ENCODE results near the gene ENPP5.
"Not testable (repeated sequence)": the region's sequence is repeated elsewhere in the genome, so short reads cannot be mapped to it uniquely, and the experiment has no call there.

The ENPP5 gene

GRCh38 chr6:46201702-46202101, 30.9 kb upstream of the ENPP5 start:
- no peaks in the 10 kb centered on the region for H3K9me3 Mint-ChIP-seq

GRCh38 chr6:46199387-46199786, 28.6 kb upstream of the ENPP5 start:
- no peaks in the 10 kb centered on the region for H3K27me3 Mint-ChIP-seq
- no peak overlapping the region for H3K27ac Mint-ChIP-seq
- H3K9me3 Mint-ChIP-seq: no peaks in the 10 kb centered on the region
- H3K4me3 Mint-ChIP-seq: no peak overlapping the region
- intact Hi-C loops (cut with micrococcal nuclease): no loop called here
- H3K36me3 Mint-ChIP-seq (ENCODE audit: low read depth): no peaks in the 10 kb centered on the region
- no peaks in the 10 kb centered on the region for H3K4me1 Mint-ChIP-seq (ENCODE audit: low read depth)

More at GRCh38 chr6:46201702-46202101, 30.9 kb upstream of the ENPP5 start:
- Mint-ChIP-seq H3K4me3 (no peak overlapping the region), H3K36me3 (ENCODE audit: low read depth) (no peaks in the 10 kb centered on the region), H3K4me1 (ENCODE audit: low read depth) (no peaks in the 10 kb centered on the region), H3K27ac (no peak overlapping the region), H3K27me3 (no peaks in the 10 kb centered on the region)
- intact Hi-C loops (cut with micrococcal nuclease): no loop called here

- Mint-ChIP-seq H3K27me3 (peaks cover 3% of the 10 kb centered on the region), H3K4me1 (ENCODE audit: low read depth) (no peaks in the 10 kb centered on the region), H3K9me3 (no peaks in the 10 kb centered on the region), H3K36me3 (ENCODE audit: low read depth) (no peaks in the 10 kb centered on the region), H3K27ac (no peak overlapping the region), H3K4me3 (no peak overlapping the region)
- intact Hi-C loops (cut with micrococcal nuclease): no loop called here
These were observed 21.2 kb upstream of the ENPP5 start for GRCh38 chr6:46191961-46192360.

GRCh38 chr6:46190889-46191288, 20.1 kb upstream of the ENPP5 start:
- Mint-ChIP-seq H3K27ac (no peak overlapping the region), H3K4me3 (no peak overlapping the region), H3K9me3 (no peaks in the 10 kb centered on the region), H3K27me3 (peaks cover 3% of the 10 kb centered on the region), H3K36me3 (ENCODE audit: low read depth) (no peaks in the 10 kb centered on the region), H3K4me1 (ENCODE audit: low read depth) (no peaks in the 10 kb centered on the region)
- intact Hi-C loops (cut with micrococcal nuclease): no loop called here

GRCh38 chr6:46189726-46190125, 18.9 kb upstream of the ENPP5 start:
- Mint-ChIP-seq H3K27ac (no peak overlapping the region), H3K27me3 (peaks cover 5% of the 10 kb centered on the region), H3K9me3 (no peaks in the 10 kb centered on the region), H3K4me3 (no peak overlapping the region), H3K36me3 (ENCODE audit: low read depth) (no peaks in the 10 kb centered on the region), H3K4me1 (ENCODE audit: low read depth) (no peaks in the 10 kb centered on the region)
- intact Hi-C loops (cut with micrococcal nuclease): no loop called here

GRCh38 chr6:46186583-46186982, 15.8 kb upstream of the ENPP5 start:
- Mint-ChIP-seq H3K4me1 (ENCODE audit: low read depth) (no peaks in the 10 kb centered on the region), H3K27me3 (peaks cover 3% of the 10 kb centered on the region), H3K36me3 (ENCODE audit: low read depth) (no peaks in the 10 kb centered on the region), H3K4me3 (no peak overlapping the region), H3K9me3 (no peaks in the 10 kb centered on the region), H3K27ac (no peak overlapping the region)
- intact Hi-C loops (cut with micrococcal nuclease): no loop called here

GRCh38 chr6:46184114-46184513, 13.3 kb upstream of the ENPP5 start:
- Mint-ChIP-seq H3K9me3 (no peaks in the 10 kb centered on the region), H3K27me3 (peaks cover 3% of the 10 kb centered on the region), H3K4me1 (ENCODE audit: low read depth) (no peaks in the 10 kb centered on the region), H3K36me3 (ENCODE audit: low read depth) (no peaks in the 10 kb centered on the region), H3K4me3 (no peak overlapping the region), H3K27ac (no peak overlapping the region)
- intact Hi-C loops (cut with micrococcal nuclease): no loop called here

GRCh38 chr6:46175976-46176375, 5.2 kb upstream of the ENPP5 start:
- Mint-ChIP-seq H3K36me3 (ENCODE audit: low read depth) (no peaks in the 10 kb centered on the region), H3K9me3 (no peaks in the 10 kb centered on the region), H3K27ac (no peak overlapping the region), H3K4me1 (ENCODE audit: low read depth) (peaks cover under 1% of the 10 kb centered on the region), H3K4me3 (no peak overlapping the region), H3K27me3 (peaks cover 15% of the 10 kb centered on the region)
- intact Hi-C loops (cut with micrococcal nuclease): no loop called here

- Mint-ChIP-seq H3K27me3 (peaks cover 20% of the 10 kb centered on the region), H3K4me1 (ENCODE audit: low read depth) (peaks cover 6% of the 10 kb centered on the region), H3K27ac (no peak overlapping the region), H3K4me3 (no peak overlapping the region), H3K36me3 (ENCODE audit: low read depth) (no peaks in the 10 kb centered on the region), H3K9me3 (no peaks in the 10 kb centered on the region)
- intact Hi-C loops (cut with micrococcal nuclease): no loop called here
These were observed 4.7 kb upstream of the ENPP5 start for GRCh38 chr6:46175446-46175845.

GRCh38 chr6:46174904-46175303, 4.1 kb upstream of the ENPP5 start:
- Mint-ChIP-seq H3K4me3 (no peak overlapping the region), H3K9me3 (no peaks in the 10 kb centered on the region), H3K36me3 (ENCODE audit: low read depth) (no peaks in the 10 kb centered on the region), H3K27ac (no peak overlapping the region), H3K4me1 (ENCODE audit: low read depth) (peaks cover 10% of the 10 kb centered on the region), H3K27me3 (peaks cover 25% of the 10 kb centered on the region)
- intact Hi-C loops (cut with micrococcal nuclease): no loop called here

- Mint-ChIP-seq H3K27me3 (peaks cover 35% of the 10 kb centered on the region), H3K4me3 (no peak overlapping the region), H3K27ac (no peak overlapping the region)
These were observed 1.4 kb upstream of the ENPP5 start for GRCh38 chr6:46172176-46172575.

GRCh38 chr6:46160102-46160501, 10.7 kb downstream of the ENPP5 start:
- no peak overlapping the region for H3K4me3 Mint-ChIP-seq
- no peaks in the 10 kb centered on the region for H3K36me3 Mint-ChIP-seq (ENCODE audit: low read depth)
- H3K4me1 Mint-ChIP-seq (ENCODE audit: low read depth): no peaks in the 10 kb centered on the region
- H3K27ac Mint-ChIP-seq: no peak overlapping the region
- peaks cover 2% of the 10 kb centered on the region for H3K27me3 Mint-ChIP-seq
- no peaks in the 10 kb centered on the region for H3K9me3 Mint-ChIP-seq
- intact Hi-C loops (cut with micrococcal nuclease): no loop called here

More at GRCh38 chr6:46172176-46172575, 1.4 kb upstream of the ENPP5 start:
- Mint-ChIP-seq H3K4me1 (ENCODE audit: low read depth) (peaks cover 10% of the 10 kb centered on the region), H3K9me3 (no peaks in the 10 kb centered on the region), H3K36me3 (ENCODE audit: low read depth) (no peaks in the 10 kb centered on the region)
- intact Hi-C loops (cut with micrococcal nuclease): no loop called here

GRCh38 chr6:46159229-46159628, 11.6 kb downstream of the ENPP5 start:
- Mint-ChIP-seq H3K36me3 (ENCODE audit: low read depth) (no peaks in the 10 kb centered on the region), H3K27ac (no peak overlapping the region), H3K27me3 (peaks cover 2% of the 10 kb centered on the region), H3K4me1 (ENCODE audit: low read depth) (no peaks in the 10 kb centered on the region), H3K4me3 (no peak overlapping the region), H3K9me3 (no peaks in the 10 kb centered on the region)
- intact Hi-C loops (cut with micrococcal nuclease): no loop called here

GRCh38 chr6:46156701-46157100, 14.1 kb downstream of the ENPP5 start:
- H3K4me1 Mint-ChIP-seq (ENCODE audit: low read depth): no peaks in the 10 kb centered on the region
- H3K27ac Mint-ChIP-seq: no peak overlapping the region
- intact Hi-C loops (cut with micrococcal nuclease): no loop called here
- peaks cover 2% of the 10 kb centered on the region for H3K27me3 Mint-ChIP-seq
- H3K4me3 Mint-ChIP-seq: no peak overlapping the region
- no peaks in the 10 kb centered on the region for H3K36me3 Mint-ChIP-seq (ENCODE audit: low read depth)
- no peaks in the 10 kb centered on the region for H3K9me3 Mint-ChIP-seq

- intact Hi-C loops (cut with micrococcal nuclease); H3K4me1 Mint-ChIP-seq (ENCODE audit: low read depth); H3K36me3 Mint-ChIP-seq (ENCODE audit: low read depth); H3K27me3 Mint-ChIP-seq; H3K27ac Mint-ChIP-seq; H3K9me3 Mint-ChIP-seq; H3K4me3 Mint-ChIP-seq: not testable (repeated sequence)
These were observed 21.7 kb downstream of the ENPP5 start for GRCh38 chr6:46149066-46149465.

Measured in dendritic cell treated with granulocyte-macrophage colony-stimulating factor and Interleukin-4, amounts not matched to agents 40 ng/mL and 50 ng/mL, for 4 days (primary cell).